ENCODE results near the gene FOXC1.
A peak's percentile ranks its signal among the peaks of the same experiment; 100 is the strongest.

FOXC1 gene

GRCh38 chr6:1619673-1620503 lies 10.2 kb downstream of the FOXC1 start:
- H3K27ac ChIP-seq (ENCODE audit: low read depth, low read length): no peak overlapping the region
- H3K36me3 ChIP-seq (ENCODE audit: insufficient read depth, low read length): no peaks in the 10 kb centered on the region
- H3K4me1 ChIP-seq (ENCODE audit: control insufficient read depth, insufficient read depth, low read length, unreplicated experiment): no peaks in the 10 kb centered on the region
- H3K4me3 ChIP-seq (ENCODE audit: low read depth, low read length): no peak overlapping the region
- no peaks in the 10 kb centered on the region for H3K27me3 ChIP-seq (ENCODE audit: insufficient read depth, low read length)
- H2AFZ ChIP-seq (ENCODE audit: low read length, unreplicated experiment): no peak overlapping the region
- H3K79me2 ChIP-seq (ENCODE audit: control insufficient read depth, insufficient read depth, low read length, unreplicated experiment): no peaks in the 10 kb centered on the region

- no peaks in the 10 kb centered on the region for H3K79me2 ChIP-seq (ENCODE audit: control insufficient read depth, insufficient read depth, low read length, unreplicated experiment)
- H3K27ac ChIP-seq (ENCODE audit: low read depth, low read length): no peak overlapping the region
- H3K36me3 ChIP-seq (ENCODE audit: insufficient read depth, low read length): no peaks in the 10 kb centered on the region
- no peaks in the 10 kb centered on the region for H3K4me1 ChIP-seq (ENCODE audit: control insufficient read depth, insufficient read depth, low read length, unreplicated experiment)
- H3K4me3 ChIP-seq (ENCODE audit: low read depth, low read length): no peak overlapping the region
- no peaks in the 10 kb centered on the region for H3K27me3 ChIP-seq (ENCODE audit: insufficient read depth, low read length)
- H2AFZ ChIP-seq (ENCODE audit: low read length, unreplicated experiment): no peak overlapping the region
Measured at GRCh38 chr6:1620504-1621069, 10.9 kb downstream of the FOXC1 start.

GRCh38 chr6:1621070-1621701 lies 11.5 kb downstream of the FOXC1 start:
- no peaks in the 10 kb centered on the region for H3K36me3 ChIP-seq (ENCODE audit: insufficient read depth, low read length)
- H3K27ac ChIP-seq (ENCODE audit: low read depth, low read length): no peak overlapping the region
- no peak overlapping the region for H3K4me3 ChIP-seq (ENCODE audit: low read depth, low read length)
- no peaks in the 10 kb centered on the region for H3K79me2 ChIP-seq (ENCODE audit: control insufficient read depth, insufficient read depth, low read length, unreplicated experiment)
- no peak overlapping the region for H2AFZ ChIP-seq (ENCODE audit: low read length, unreplicated experiment)
- H3K27me3 ChIP-seq (ENCODE audit: insufficient read depth, low read length): no peaks in the 10 kb centered on the region
- H3K4me1 ChIP-seq (ENCODE audit: control insufficient read depth, insufficient read depth, low read length, unreplicated experiment): no peaks in the 10 kb centered on the region

GRCh38 chr6:1622220-1622850 lies 12.6 kb downstream of the FOXC1 start:
- Histone ChIP-seq H3K27ac (ENCODE audit: low read depth, low read length) (no peak overlapping the region), H3K27me3 (ENCODE audit: insufficient read depth, low read length) (no peaks in the 10 kb centered on the region), H3K79me2 (ENCODE audit: control insufficient read depth, insufficient read depth, low read length, unreplicated experiment) (no peaks in the 10 kb centered on the region), H3K36me3 (ENCODE audit: insufficient read depth, low read length) (no peaks in the 10 kb centered on the region), H2AFZ (ENCODE audit: low read length, unreplicated experiment) (no peak overlapping the region), H3K4me3 (ENCODE audit: low read depth, low read length) (no peak overlapping the region), H3K4me1 (ENCODE audit: control insufficient read depth, insufficient read depth, low read length, unreplicated experiment) (no peaks in the 10 kb centered on the region)

DNA sequence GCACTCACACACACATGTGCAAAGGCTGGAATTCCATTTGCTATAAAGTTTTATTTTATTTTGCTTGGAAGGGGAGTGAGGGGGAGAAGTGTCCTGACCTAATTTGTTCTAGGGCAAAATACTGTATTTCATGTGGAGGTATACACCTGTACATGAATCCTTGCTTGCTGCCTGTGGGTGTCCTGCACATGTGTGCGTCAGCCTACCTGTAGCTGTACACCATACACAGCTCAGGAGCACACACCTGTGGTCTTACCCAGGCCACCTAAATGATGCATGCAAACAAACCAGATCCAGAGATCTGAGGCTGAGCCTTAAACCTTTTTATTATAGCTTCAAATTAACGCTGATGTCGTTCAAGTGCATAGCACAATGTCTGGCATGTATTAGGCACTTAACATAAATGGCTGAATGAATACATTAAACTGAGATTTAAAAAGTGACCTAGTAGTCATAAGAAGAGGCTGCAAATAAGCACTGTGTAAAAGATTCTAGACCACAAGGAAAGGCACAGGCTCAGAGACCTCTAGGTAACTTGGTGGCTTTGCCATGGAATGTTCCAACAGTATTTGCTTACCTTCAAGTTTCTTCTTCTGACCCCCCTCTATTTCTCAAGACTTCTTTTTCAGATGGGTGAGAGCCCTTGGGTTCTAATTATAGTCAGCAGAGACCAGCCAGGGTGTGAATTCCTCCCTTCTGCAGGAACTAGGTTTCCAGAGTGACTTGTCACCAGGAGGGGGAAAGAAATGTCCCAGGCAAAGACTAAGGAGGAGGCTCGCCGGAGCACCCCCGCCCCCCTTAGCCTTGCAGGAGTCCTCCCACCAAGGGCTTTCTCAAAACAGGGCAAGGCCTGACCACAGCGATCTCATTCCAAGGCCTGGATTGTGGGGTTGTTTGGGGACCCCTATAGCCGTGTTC lies 13.4 kb downstream of the FOXC1 start:
- 0 out of 2 replicates have a peak, but pooled peaks cover 6% of the 10 kb centered on the region for H3K27me3 ChIP-seq (ENCODE audit: insufficient read depth, low read length)

GRCh38 chr6:1623769-1624057 lies 14.0 kb downstream of the FOXC1 start:
- Histone ChIP-seq H3K79me2 (ENCODE audit: control insufficient read depth, insufficient read depth, low read length, unreplicated experiment) (no peaks in the 10 kb centered on the region), H3K4me3 (ENCODE audit: low read depth, low read length) (peak overlapping the region; percentile 79; the same call in 1 of the 2 replicates), H3K36me3 (ENCODE audit: insufficient read depth, low read length) (no peaks in the 10 kb centered on the region), H2AFZ (ENCODE audit: low read length, unreplicated experiment) (no peak overlapping the region), H3K4me1 (ENCODE audit: control insufficient read depth, insufficient read depth, low read length, unreplicated experiment) (no peaks in the 10 kb centered on the region), H3K27ac (ENCODE audit: low read depth, low read length) (no peak overlapping the region), H3K27me3 (ENCODE audit: insufficient read depth, low read length) (0 out of 2 replicates have a peak, but pooled peaks cover 6% of the 10 kb centered on the region)

More for the DNA sequence above, 13.4 kb downstream of the FOXC1 start:
- no peaks in the 10 kb centered on the region for H3K79me2 ChIP-seq (ENCODE audit: control insufficient read depth, insufficient read depth, low read length, unreplicated experiment)
- no peak overlapping the region for H3K27ac ChIP-seq (ENCODE audit: low read depth, low read length)
- no peak overlapping the region for H2AFZ ChIP-seq (ENCODE audit: low read length, unreplicated experiment)
- H3K4me1 ChIP-seq (ENCODE audit: control insufficient read depth, insufficient read depth, low read length, unreplicated experiment): no peaks in the 10 kb centered on the region
- H3K36me3 ChIP-seq (ENCODE audit: insufficient read depth, low read length): no peaks in the 10 kb centered on the region
- H3K4me3 ChIP-seq (ENCODE audit: low read depth, low read length): no peak overlapping the region

GRCh38 chr6:1624058-1624850 lies 14.5 kb downstream of the FOXC1 start:
- H3K27ac ChIP-seq (ENCODE audit: low read depth, low read length): no peak overlapping the region
- H3K4me1 ChIP-seq (ENCODE audit: control insufficient read depth, insufficient read depth, low read length, unreplicated experiment): no peaks in the 10 kb centered on the region
- H2AFZ ChIP-seq (ENCODE audit: low read length, unreplicated experiment): peak overlapping the region; percentile 40
- no peaks in the 10 kb centered on the region for H3K36me3 ChIP-seq (ENCODE audit: insufficient read depth, low read length)
- H3K4me3 ChIP-seq (ENCODE audit: low read depth, low read length): peak overlapping the region; percentile 79
- H3K79me2 ChIP-seq (ENCODE audit: control insufficient read depth, insufficient read depth, low read length, unreplicated experiment): no peaks in the 10 kb centered on the region
- H3K27me3 ChIP-seq (ENCODE audit: insufficient read depth, low read length): 0 out of 2 replicates have a peak, but pooled peaks cover 6% of the 10 kb centered on the region

DNA sequence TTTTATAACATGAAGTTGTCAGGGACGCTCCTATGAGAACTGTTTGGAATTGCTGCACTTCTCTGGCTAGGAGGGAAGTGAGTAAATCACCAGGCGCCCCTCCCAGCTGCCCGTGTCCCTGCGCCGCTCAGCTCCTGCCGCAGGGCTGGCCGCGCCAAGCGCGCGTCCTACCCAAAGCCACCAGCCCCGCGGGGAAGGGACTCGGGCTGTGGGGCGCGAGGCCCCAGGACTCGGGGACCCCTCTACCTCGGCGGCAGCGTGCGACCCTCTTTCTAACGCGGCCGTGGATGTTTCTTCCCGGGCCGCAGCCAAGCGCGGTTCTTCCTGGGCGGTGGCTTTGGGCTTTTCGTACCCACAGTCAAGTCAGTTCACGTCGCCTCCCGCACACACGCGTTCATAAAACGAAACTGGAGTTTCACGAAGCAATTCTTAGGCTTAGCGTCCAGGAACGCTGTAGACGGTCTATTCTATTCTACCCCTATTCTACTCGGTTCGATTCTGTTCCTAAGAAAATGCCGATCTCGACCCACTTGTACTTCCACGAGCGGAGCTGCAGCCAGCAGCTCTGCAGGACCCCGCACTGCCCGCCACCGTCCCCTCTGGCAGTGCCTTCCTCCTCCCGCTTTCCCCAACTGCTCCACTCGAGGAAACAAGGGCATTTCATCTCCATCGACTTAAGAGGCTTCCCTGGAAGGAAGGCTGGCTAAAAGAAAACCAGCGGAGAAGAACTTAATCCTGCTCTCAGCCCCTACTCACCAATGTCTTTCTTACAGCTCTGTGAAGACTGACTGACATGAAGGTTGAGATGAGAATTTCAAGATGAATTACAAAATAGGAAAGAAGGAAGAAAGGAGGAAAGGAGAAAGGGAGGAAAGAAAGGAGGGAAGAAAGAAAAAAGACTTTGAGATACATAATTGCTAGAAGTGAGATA lies 15.4 kb downstream of the FOXC1 start:
- H3K27ac ChIP-seq (ENCODE audit: low read depth, low read length): no peak overlapping the region
- no peaks in the 10 kb centered on the region for H3K36me3 ChIP-seq (ENCODE audit: insufficient read depth, low read length)
- H3K4me3 ChIP-seq (ENCODE audit: low read depth, low read length): peak overlapping the region; percentile 79
- peak overlapping the region; percentile 33 for H2AFZ ChIP-seq (ENCODE audit: low read length, unreplicated experiment)
- no peaks in the 10 kb centered on the region for H3K79me2 ChIP-seq (ENCODE audit: control insufficient read depth, insufficient read depth, low read length, unreplicated experiment)
- H3K4me1 ChIP-seq (ENCODE audit: control insufficient read depth, insufficient read depth, low read length, unreplicated experiment): no peaks in the 10 kb centered on the region
- H3K27me3 ChIP-seq (ENCODE audit: insufficient read depth, low read length): 0 out of 2 replicates have a peak, but pooled peaks cover 6% of the 10 kb centered on the region
